ENCODE measurements around the gene PAOX.
"Not testable (repeated sequence)": the region's sequence is repeated elsewhere in the genome, so short reads cannot be mapped to it uniquely, and the experiment has no call there.

The PAOX gene

DNA sequence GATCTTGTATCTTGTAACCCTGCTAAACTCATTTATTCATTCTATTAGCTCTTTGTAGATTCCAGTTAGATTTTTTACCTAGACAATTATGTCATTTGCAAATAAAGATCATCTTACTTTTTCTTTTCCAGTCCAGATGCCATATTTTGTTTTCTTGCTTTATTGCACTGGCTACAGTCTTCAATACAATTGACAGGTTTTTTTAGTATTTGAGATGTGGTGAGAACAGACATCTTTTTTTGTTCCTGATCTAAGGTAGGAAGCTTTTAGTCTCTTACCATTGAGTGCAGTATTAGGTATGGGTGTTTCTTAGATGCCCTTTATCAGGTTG is 33.3 kb downstream of the PAOX start:
- H3K27me3 ChIP-seq (ENCODE audit: control insufficient read depth in 1 of 2, insufficient read depth in 2 of 2, low read length in 2 of 2) = no peaks in the 10 kb centered on the region
- H3K4me3 ChIP-seq (ENCODE audit: low read length in 2 of 2) = no peak overlapping the region
- H3K9me3 ChIP-seq (ENCODE audit: control insufficient read depth in 2 of 2, low read length in 2 of 2) = peaks cover 4 to 6% of the 10 kb centered on the region in 2 donors
- H3K9ac ChIP-seq (ENCODE audit: low read length in 2 of 2) = no peak overlapping the region
- peaks cover 13 to 16% of the 10 kb centered on the region in 2 donors for H3K36me3 ChIP-seq (ENCODE audit: control insufficient read depth in 2 of 2, insufficient read depth in 2 of 2, low read length in 2 of 2)
- H3K27ac ChIP-seq (ENCODE audit: low read length) = no peak overlapping the region
- H3K4me1 ChIP-seq (ENCODE audit: control insufficient read depth, insufficient read depth, low read length) = no peaks in the 10 kb centered on the region

DNA sequence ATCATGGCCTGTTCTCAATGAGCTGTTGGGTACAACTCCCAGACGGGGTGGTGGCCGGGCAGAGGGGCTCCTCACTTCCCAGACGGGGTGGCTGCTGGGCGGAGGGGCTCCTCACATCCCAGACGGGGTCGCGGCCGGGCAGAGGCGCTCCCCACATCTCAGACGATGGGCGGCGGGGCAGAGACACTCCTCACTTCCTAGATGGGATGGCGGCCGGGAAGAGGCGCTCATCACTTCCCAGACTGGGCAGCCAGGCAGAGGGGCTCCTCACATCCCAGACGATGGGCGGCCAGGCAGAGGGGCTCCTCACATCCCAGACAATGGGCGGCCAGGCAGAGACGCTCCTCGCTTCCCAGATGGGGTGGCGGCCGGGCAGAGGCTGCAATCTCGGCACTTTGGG is 35.3 kb downstream of the PAOX start:
- H3K36me3 ChIP-seq (ENCODE audit: control insufficient read depth in 2 of 2, insufficient read depth in 2 of 2, low read length in 2 of 2) = peaks cover 13 to 19% of the 10 kb centered on the region in 2 donors
- not testable (repeated sequence) for H3K4me3 ChIP-seq (ENCODE audit: low read length in 2 of 2); H3K27me3 ChIP-seq (ENCODE audit: control insufficient read depth in 1 of 2, insufficient read depth in 2 of 2, low read length in 2 of 2); H3K4me1 ChIP-seq (ENCODE audit: control insufficient read depth, insufficient read depth, low read length); H3K27ac ChIP-seq (ENCODE audit: low read length); H3K9ac ChIP-seq (ENCODE audit: low read length in 2 of 2); H3K9me3 ChIP-seq (ENCODE audit: control insufficient read depth in 2 of 2, low read length in 2 of 2)

DNA sequence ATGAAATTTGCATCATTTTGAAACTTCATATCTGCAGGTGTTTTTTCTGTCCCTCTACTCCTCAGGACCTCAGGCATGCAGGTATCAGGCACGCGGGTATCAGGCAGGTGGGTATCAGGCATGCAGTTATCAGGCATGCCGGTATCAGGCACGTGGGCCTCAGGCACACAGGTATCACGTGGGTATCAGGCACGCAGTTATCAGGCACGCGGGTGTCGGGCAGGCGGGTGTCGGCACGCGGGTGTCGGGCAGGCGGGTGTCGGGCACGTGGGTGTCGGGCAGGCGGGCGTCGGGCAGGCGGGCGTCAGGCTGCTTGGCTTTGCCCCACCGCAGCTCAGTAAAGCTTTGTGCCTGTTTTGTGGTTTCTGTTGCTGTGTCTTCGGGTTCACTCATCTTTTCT is 36.7 kb downstream of the PAOX start:
- Histone ChIP-seq H3K36me3 (ENCODE audit: control insufficient read depth in 2 of 2, insufficient read depth in 2 of 2, low read length in 2 of 2) (peaks cover 8 to 26% of the 10 kb centered on the region in 2 donors), H3K27me3 (ENCODE audit: control insufficient read depth in 1 of 2, insufficient read depth in 2 of 2, low read length in 2 of 2) (no peaks in the 10 kb centered on the region), H3K4me1 (ENCODE audit: control insufficient read depth, insufficient read depth, low read length) (no peaks in the 10 kb centered on the region), H3K9me3 (ENCODE audit: control insufficient read depth in 2 of 2, low read length in 2 of 2) (peaks cover 4 to 6% of the 10 kb centered on the region in 2 donors), H3K9ac (ENCODE audit: low read length in 2 of 2) (no peak overlapping the region), H3K27ac (ENCODE audit: low read length) (no peak overlapping the region), H3K4me3 (ENCODE audit: low read length in 2 of 2) (no peak overlapping the region)

DNA sequence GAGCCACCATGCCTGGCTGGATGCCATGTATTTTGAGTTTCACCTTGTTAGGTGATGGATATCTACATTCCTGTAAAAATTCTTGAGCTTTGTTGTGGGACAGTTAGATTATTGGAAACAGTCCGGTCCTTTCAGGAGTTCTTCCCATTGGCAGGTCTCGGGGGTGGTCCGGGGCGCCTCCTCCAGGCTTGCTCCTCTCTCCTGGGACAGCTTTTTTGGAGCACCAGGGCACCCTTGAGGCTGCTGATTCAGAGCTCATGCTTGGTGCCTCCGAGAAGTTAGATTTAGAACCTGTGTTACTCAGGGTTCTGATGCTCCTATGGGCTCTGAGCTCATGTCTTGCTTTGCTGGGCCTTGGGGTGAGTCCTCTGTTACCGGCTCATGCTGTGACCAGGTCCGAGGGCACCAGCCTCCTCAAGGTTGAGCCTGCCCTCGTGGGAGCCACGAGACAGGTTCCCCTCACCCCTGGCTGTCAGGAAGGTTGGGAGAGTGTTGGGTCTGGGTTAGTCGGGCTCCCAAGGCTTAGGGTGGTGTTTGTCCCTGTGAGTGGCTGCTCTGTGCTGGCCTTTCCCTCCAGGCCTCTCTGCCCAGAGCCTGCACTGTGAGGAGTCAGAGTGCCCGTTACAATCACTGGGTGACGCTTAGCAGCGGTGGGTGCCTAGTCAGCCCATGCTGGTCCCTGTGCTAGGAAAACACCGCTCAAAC is 39.4 kb downstream of the PAOX start:
- H3K27ac ChIP-seq (ENCODE audit: low read length) = no peak overlapping the region
- H3K9me3 ChIP-seq (ENCODE audit: control insufficient read depth in 2 of 2, low read length in 2 of 2) = no peaks in the 10 kb centered on the region
- H3K27me3 ChIP-seq (ENCODE audit: control insufficient read depth in 1 of 2, insufficient read depth in 2 of 2, low read length in 2 of 2) = peaks cover 2 to 4% of the 10 kb centered on the region in 2 donors
- H3K36me3 ChIP-seq (ENCODE audit: control insufficient read depth in 2 of 2, insufficient read depth in 2 of 2, low read length in 2 of 2) = peaks cover 5 to 21% of the 10 kb centered on the region in 2 donors
- H3K4me1 ChIP-seq (ENCODE audit: control insufficient read depth, insufficient read depth, low read length) = no peaks in the 10 kb centered on the region
- H3K4me3 ChIP-seq (ENCODE audit: low read length in 2 of 2) = no peak overlapping the region
- H3K9ac ChIP-seq (ENCODE audit: low read length in 2 of 2) = no peak overlapping the region

DNA sequence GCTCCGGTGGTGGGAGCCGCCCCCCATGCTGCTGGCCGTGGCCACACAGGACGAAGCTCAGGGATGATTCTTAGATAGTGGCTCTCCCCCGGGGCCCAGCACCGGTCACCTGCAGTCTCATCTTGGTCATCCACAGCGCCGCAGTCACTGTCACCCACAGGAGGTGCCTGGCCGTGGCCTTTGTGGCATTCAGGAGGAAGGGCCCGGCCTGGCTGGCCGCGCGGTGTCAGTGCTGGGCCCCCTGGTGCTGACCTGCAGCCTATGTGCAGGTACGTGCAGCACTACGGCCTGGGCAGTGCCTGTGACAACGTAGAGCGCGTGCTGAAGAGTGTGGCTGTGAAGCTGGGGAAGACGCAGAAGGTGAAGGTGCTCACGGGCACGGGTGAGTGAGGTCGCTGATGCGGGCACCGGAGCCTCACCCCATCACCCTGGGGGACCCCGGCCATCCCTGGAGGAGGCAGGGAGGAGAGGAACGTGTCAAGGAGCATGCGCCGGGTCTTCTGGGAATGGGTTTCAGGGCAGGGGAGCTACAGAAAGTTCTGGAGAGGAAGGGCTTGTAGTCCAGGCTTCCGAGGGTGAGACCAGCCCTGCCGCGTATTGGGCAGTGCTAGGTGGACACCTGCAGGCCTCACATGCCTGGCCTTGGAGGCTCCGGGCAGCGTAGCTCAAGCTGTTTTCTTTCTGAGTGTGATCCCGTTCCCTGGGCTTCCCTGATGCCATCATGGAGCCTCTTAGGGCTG is 40.3 kb downstream of the PAOX start:
- H3K36me3 ChIP-seq (ENCODE audit: control insufficient read depth in 2 of 2, insufficient read depth in 2 of 2, low read length in 2 of 2) = peaks cover 5 to 21% of the 10 kb centered on the region in 2 donors
- no peak overlapping the region for H3K9ac ChIP-seq (ENCODE audit: low read length in 2 of 2)
- no peaks in the 10 kb centered on the region for H3K9me3 ChIP-seq (ENCODE audit: control insufficient read depth in 2 of 2, low read length in 2 of 2)
- peaks cover 2 to 4% of the 10 kb centered on the region in 2 donors for H3K27me3 ChIP-seq (ENCODE audit: control insufficient read depth in 1 of 2, insufficient read depth in 2 of 2, low read length in 2 of 2)
- no peak overlapping the region for H3K4me3 ChIP-seq (ENCODE audit: low read length in 2 of 2)
- H3K4me1 ChIP-seq (ENCODE audit: control insufficient read depth, insufficient read depth, low read length) = no peaks in the 10 kb centered on the region
- no peak overlapping the region for H3K27ac ChIP-seq (ENCODE audit: low read length)

DNA sequence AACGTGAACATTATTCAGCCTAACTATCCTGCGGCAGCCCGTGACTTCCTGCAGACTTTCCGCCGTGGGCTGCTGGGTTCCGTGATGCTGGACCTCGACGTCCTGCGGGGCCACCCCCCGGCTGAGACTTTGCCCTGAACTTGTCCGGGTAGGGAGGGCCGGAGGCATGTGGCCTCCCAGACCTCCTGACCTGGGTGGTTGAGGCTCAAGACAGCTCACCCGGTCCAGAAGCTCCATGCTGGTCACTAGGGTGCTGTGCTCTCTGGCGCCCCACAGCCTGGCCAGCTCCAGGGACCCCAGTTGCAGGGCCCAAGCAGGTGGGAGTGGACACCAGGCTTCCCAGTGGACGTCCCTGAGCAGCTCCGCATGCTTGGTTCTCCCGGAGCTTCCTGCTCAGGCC is 41.0 kb downstream of the PAOX start:
- Histone ChIP-seq H3K27me3 (ENCODE audit: control insufficient read depth in 1 of 2, insufficient read depth in 2 of 2, low read length in 2 of 2) (peaks cover 2 to 4% of the 10 kb centered on the region in 2 donors), H3K4me3 (ENCODE audit: low read length in 2 of 2) (no peak overlapping the region), H3K9ac (ENCODE audit: low read length in 2 of 2) (no peak overlapping the region), H3K36me3 (ENCODE audit: control insufficient read depth in 2 of 2, insufficient read depth in 2 of 2, low read length in 2 of 2) (peaks cover 5 to 21% of the 10 kb centered on the region in 2 donors), H3K4me1 (ENCODE audit: control insufficient read depth, insufficient read depth, low read length) (no peaks in the 10 kb centered on the region), H3K27ac (ENCODE audit: low read length) (no peak overlapping the region), H3K9me3 (ENCODE audit: control insufficient read depth in 2 of 2, low read length in 2 of 2) (no peaks in the 10 kb centered on the region)

DNA sequence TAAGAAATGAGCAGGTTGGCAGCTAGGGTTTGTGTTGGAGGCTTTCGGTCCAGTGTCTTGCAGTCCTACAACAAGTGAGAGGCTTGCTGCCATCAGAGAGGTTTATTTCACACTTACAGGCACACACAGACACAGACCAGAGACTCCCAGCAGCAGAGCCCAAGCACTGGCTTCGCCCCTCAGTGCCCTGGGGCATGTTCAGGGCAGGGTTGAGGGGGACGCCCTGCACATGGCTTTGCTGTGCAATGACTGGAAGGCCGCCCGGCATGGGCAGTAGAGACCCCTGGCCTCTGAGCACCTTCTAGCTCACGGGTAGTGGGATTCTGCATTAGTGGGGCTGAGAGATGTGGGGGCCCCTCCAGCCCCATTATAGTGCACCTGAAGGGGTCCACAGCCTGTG is 41.5 kb downstream of the PAOX start:
- peaks cover 5 to 19% of the 10 kb centered on the region in 2 donors for H3K36me3 ChIP-seq (ENCODE audit: control insufficient read depth in 2 of 2, insufficient read depth in 2 of 2, low read length in 2 of 2)
- no peak overlapping the region for H3K27ac ChIP-seq (ENCODE audit: low read length)
- H3K4me1 ChIP-seq (ENCODE audit: control insufficient read depth, insufficient read depth, low read length) = no peaks in the 10 kb centered on the region
- H3K9me3 ChIP-seq (ENCODE audit: control insufficient read depth in 2 of 2, low read length in 2 of 2) = no peaks in the 10 kb centered on the region
- H3K27me3 ChIP-seq (ENCODE audit: control insufficient read depth in 1 of 2, insufficient read depth in 2 of 2, low read length in 2 of 2) = peaks cover 2 to 4% of the 10 kb centered on the region in 2 donors
- H3K9ac ChIP-seq (ENCODE audit: low read length in 2 of 2) = no peak overlapping the region
- H3K4me3 ChIP-seq (ENCODE audit: low read length in 2 of 2) = no peak overlapping the region

DNA sequence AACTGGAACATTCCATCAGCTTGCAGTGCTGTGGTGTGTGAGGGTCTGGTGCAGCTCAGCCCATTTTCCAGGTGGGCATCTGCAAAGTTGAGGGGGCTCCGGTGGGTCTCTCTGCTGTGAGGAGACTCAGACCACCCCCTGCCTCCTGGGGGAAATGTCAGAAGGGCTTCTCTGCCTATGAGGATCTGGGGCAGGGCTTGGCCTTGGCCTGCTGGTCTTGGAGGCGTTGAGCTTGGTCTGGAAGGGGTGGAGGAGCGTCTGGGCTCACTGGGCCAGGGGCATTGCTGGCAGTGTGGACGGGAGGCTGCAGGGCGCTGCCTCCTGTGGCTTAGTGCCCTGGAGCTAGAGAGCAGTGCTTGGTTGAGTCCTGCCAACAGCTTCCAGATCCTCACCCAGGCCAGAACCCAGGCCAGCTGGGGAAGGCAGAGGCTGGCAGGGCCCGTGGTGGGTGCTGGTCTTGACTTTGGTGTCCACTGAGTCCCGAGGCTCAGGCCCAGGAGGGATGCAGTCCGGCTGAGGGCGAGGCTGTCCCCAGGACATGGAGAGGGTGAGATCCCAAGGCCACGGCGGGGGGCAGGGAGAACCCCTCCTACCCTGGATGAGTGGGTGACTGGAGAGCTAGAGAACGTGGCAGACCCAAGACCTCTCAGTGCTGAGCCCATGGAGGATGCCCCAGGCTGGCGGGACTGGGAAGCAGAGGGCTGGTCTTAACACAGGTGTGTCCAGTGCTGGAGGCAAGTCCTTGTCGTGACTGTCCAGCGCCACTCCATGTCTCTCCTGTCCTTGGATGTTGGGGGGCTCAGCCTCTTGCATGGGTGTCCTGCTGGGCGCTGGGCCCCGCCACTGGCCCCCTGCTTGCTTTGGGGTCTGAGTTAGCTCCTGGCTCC is 42.5 kb downstream of the PAOX start:
- H3K4me3 ChIP-seq (ENCODE audit: low read length in 2 of 2) = no peak overlapping the region
- no peak overlapping the region for H3K9ac ChIP-seq (ENCODE audit: low read length in 2 of 2)
- no peak overlapping the region for H3K27ac ChIP-seq (ENCODE audit: low read length)
- no peaks in the 10 kb centered on the region for H3K9me3 ChIP-seq (ENCODE audit: control insufficient read depth in 2 of 2, low read length in 2 of 2)
- peaks cover 2 to 4% of the 10 kb centered on the region in 2 donors for H3K27me3 ChIP-seq (ENCODE audit: control insufficient read depth in 1 of 2, insufficient read depth in 2 of 2, low read length in 2 of 2)
- H3K4me1 ChIP-seq (ENCODE audit: control insufficient read depth, insufficient read depth, low read length) = no peaks in the 10 kb centered on the region
- peaks cover 5 to 19% of the 10 kb centered on the region in 2 donors for H3K36me3 ChIP-seq (ENCODE audit: control insufficient read depth in 2 of 2, insufficient read depth in 2 of 2, low read length in 2 of 2)

DNA sequence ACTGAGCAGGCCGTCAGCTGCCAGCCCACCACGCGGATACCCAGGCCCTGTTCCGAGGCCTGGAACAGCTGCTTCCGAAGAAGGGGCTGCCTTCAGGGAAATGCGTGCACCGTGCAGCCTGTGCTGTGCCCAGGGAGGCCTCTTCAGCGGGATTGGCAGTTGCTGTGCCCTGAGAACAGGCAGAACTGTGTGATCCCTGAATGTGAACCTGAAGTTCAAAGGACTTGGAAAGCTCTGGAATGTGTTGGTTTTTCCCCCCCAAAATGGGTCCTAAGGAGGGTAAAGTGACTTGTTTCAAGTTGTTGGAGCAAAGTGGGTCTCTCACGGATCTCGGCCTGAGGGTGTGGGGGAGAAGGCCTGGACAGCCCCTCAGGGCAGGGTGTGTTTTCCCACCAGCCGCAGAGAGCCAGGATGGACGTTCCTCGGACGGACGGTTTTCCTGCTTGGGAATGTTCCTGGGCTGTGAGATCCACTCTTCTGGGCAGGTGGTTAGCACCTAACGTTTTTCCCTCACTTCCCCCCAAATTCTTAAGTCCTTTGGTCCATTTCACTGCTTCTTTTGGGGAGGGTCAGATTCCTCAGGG is 43.3 kb downstream of the PAOX start:
- H3K27me3 ChIP-seq (ENCODE audit: control insufficient read depth in 1 of 2, insufficient read depth in 2 of 2, low read length in 2 of 2) = peaks cover 2 to 4% of the 10 kb centered on the region in 2 donors
- no peak overlapping the region for H3K27ac ChIP-seq (ENCODE audit: low read length)
- H3K4me1 ChIP-seq (ENCODE audit: control insufficient read depth, insufficient read depth, low read length) = no peaks in the 10 kb centered on the region
- H3K9ac ChIP-seq (ENCODE audit: low read length in 2 of 2) = no peak overlapping the region
- peaks cover 5 to 19% of the 10 kb centered on the region in 2 donors for H3K36me3 ChIP-seq (ENCODE audit: control insufficient read depth in 2 of 2, insufficient read depth in 2 of 2, low read length in 2 of 2)
- no peak overlapping the region for H3K4me3 ChIP-seq (ENCODE audit: low read length in 2 of 2)
- H3K9me3 ChIP-seq (ENCODE audit: control insufficient read depth in 2 of 2, low read length in 2 of 2) = no peaks in the 10 kb centered on the region
